CD4-positive, CD25-positive, alpha-beta regulatory T cell (primary cell): Measurements from ENCODE around the gene UNC80. TPM values are rescaled to one million over a fixed set of nuclear protein-coding genes. Genes with fewer than 3 reads are reported as not detected.

Experiments
- ATAC-seq, 2 donors: fragments of 150-1000 bp; cut with Tn5 transposase; one replicate each; pipeline ENCODE4 v1.10.0; 2021; ENCODE audit warnings: low read depth in 2 of 2, moderate number of reproducible peaks in 2 of 2, moderate library complexity in 1 of 2
- DNase-seq, 3 donors: peaks; one replicate each; pipeline versions ENCODE4 v3.0.0 to v3.0.0-alpha.2; 2012 to 2022; ENCODE audit warnings: mixed read lengths in 1 of 3
- H3K27ac ChIP-seq: one replicate; pipeline ENCODE4 v1.7.0; 2013; ENCODE audit warnings: mild to moderate bottlenecking, low read length; ENCODE audit not compliant: insufficient read depth, poor library complexity, severe bottlenecking
- H3K27me3 ChIP-seq: one replicate; pipeline ENCODE4 v1.7.0; 2013; ENCODE audit warnings: low read length; ENCODE audit not compliant: control insufficient read depth, insufficient read depth
- H3K36me3 ChIP-seq: one replicate; pipeline ENCODE4 v1.7.0; 2013; ENCODE audit warnings: mild to moderate bottlenecking, low read length, moderate library complexity; ENCODE audit not compliant: control insufficient read depth, insufficient read depth
- H3K4me1 ChIP-seq: 2 replicates; pipeline ENCODE4 v1.7.0; 2013; ENCODE audit warnings: mild to moderate bottlenecking, low read length; ENCODE audit not compliant: insufficient read depth, control insufficient read depth, poor library complexity, severe bottlenecking
- H3K4me3 ChIP-seq: one replicate; pipeline ENCODE4 v1.7.0; 2013; ENCODE audit warnings: low read depth, mild to moderate bottlenecking, low read length, moderate library complexity
- H3K9me3 ChIP-seq, 2 experiments: 1 replicate in 1 of 2; 2 replicates in 1 of 2; pipeline ENCODE4 v1.7.0; 2013; ENCODE audit warnings: low read length in 2 of 2, mild to moderate bottlenecking in 1 of 2, moderate library complexity in 1 of 2; ENCODE audit not compliant: control insufficient read depth in 2 of 2
- H3K27ac Mint-ChIP-seq, 3 donors: one replicate each; pipeline ENCODE4 v1.8.0; 2020 to 2022; ENCODE audit warnings: mild to moderate bottlenecking in 3 of 3, mixed read lengths in 3 of 3, moderate library complexity in 2 of 3
- H3K27me3 Mint-ChIP-seq: one replicate; pipeline ENCODE4 v1.8.0; 2022; ENCODE audit warnings: mild to moderate bottlenecking, mixed read lengths
- H3K36me3 Mint-ChIP-seq: one replicate; pipeline ENCODE4 v1.8.0; 2020; ENCODE audit warnings: mixed read lengths
- H3K4me1 Mint-ChIP-seq, 4 donors: one replicate each; pipeline ENCODE4 v1.8.0; 2020 to 2022; ENCODE audit warnings: mixed read lengths in 4 of 4, mild to moderate bottlenecking in 1 of 4
- H3K4me3 Mint-ChIP-seq, 4 donors: one replicate each; pipeline ENCODE4 v1.8.0; 2020 to 2022; ENCODE audit warnings: mild to moderate bottlenecking in 4 of 4, mixed read lengths in 4 of 4, moderate library complexity in 3 of 4
- H3K9me3 Mint-ChIP-seq, 7 donors: one replicate each; pipeline ENCODE4 v1.8.0; 2020 to 2022; ENCODE audit warnings: mixed read lengths in 7 of 7, mild to moderate bottlenecking in 3 of 7, moderate library complexity in 2 of 7
- polyA plus RNA-seq, 4 donors: library from polyadenylated mRNA; unstranded; fragments of 300-500 nt; fragmentation: Illumina TruSeq; gene quantifications; one replicate each; pipeline ENCODE4 v1.2.3, GENCODE V29; 2021
- total RNA-seq: library from RNA; stranded (reverse); gene quantifications from one replicate; pipeline ENCODE4 v1.2.3, GENCODE V29; 2022

Gene UNC80
- total and polyA plus RNA-seq, 5 donors from 2014 or later = not detected

DNA sequence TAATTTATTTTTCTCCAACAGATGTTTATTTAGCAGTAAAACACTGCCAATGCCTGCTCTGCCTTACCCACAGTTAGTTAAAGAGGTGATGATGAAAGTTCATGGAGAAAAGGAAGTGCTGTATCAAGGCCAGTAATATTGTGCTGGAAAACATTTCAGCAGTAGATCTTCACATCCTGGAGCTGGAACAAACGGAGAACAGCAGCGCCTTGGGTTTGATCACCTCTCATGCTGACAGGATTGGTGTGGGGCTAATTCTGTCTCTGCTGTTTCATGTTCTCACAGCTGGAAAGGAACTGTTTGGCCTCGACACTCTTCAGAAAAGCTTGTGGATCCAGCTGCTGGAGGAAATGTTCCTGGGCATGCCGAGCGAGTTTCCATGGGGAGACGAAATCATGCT lies 169.3 kb downstream of the UNC80 start:
- no peaks in the 10 kb centered on the region for H3K36me3 ChIP-seq
- H3K4me3 Mint-ChIP-seq = no peak overlapping the region
- H3K9me3 Mint-ChIP-seq = peaks cover 0 to 4% (median 0%) of the 10 kb centered on the region in 7 donors

DNA sequence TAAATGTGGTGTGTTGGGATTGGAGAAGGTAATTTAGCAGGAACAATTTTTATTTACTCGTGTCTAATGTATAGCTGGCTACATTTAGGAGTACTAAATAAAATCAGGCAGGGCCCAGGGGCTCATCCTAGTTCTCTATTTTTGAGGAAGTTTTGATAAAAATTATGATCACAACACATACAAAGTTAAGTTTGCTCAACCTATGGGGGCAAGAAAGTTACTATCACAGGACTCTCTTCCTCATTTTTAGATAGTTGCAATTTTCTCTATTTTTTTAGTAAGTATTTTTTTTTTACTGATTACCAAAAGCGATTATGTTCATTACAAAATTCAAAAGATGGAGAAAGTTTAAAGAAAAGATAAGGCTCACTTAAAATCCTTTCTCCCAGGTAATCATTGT lies 170.8 kb downstream of the UNC80 start:
- ATAC-seq (no peak), DNase-seq (no peak)
- H3K4me1 ChIP-seq = no peaks in the 10 kb centered on the region
- no peaks in the 10 kb centered on the region for H3K9me3 ChIP-seq
- Mint-ChIP-seq H3K36me3 (no peaks in the 10 kb centered on the region), H3K27ac (no peak overlapping the region), H3K9me3 (peaks cover 0 to 4% (median 0%) of the 10 kb centered on the region in 7 donors), H3K27me3 (peaks cover 4% of the 10 kb centered on the region), H3K4me3 (no peak overlapping the region), H3K4me1 (no peaks in the 10 kb centered on the region)
- H3K36me3 ChIP-seq = no peaks in the 10 kb centered on the region
- no peak overlapping the region for H3K27ac ChIP-seq
- H3K27me3 ChIP-seq = no peaks in the 10 kb centered on the region
- no peak overlapping the region for H3K4me3 ChIP-seq

More for the DNA sequence above, 169.3 kb downstream of the UNC80 start:
- Mint-ChIP-seq H3K27ac (no peak overlapping the region), H3K27me3 (peaks cover 4% of the 10 kb centered on the region), H3K36me3 (no peaks in the 10 kb centered on the region), H3K4me1 (no peaks in the 10 kb centered on the region)
- Histone ChIP-seq H3K27me3 (no peaks in the 10 kb centered on the region), H3K4me3 (no peak overlapping the region), H3K9me3 (no peaks in the 10 kb centered on the region), H3K27ac (no peak overlapping the region), H3K4me1 (no peaks in the 10 kb centered on the region)
- DNase-seq (no peak), ATAC-seq (no peak)

DNA sequence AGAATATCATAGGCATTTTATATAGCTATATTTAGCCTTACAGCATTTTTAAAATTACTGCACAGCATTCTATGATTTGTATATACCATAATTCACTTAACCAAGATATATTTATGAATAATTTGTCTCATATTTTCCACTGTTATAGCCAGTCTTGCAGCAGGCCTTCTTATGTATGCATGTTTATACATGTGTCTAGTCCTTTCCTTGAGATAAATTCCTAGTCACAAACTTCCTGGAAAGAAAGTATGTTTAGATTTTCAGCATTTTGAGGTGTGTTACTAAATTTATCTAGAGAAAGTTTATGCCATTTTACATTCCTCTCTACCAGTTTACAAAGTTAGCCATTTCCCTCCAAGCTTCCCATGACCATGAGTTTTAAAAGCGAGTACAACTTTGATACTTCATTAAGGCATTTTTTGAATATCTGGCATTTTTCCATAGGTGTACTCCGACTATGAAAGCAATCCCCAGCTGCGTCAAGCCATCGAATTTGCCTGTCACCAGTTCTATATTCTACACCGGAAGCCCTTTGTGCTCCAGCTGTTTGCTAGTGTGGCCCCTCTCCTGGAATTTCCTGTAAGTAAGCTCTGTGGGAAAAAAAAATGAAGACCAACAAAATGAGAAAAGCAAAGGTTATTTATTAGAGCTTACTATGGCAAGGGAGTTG lies 171.4 kb downstream of the UNC80 start:
- Histone ChIP-seq H3K36me3 (no peaks in the 10 kb centered on the region), H3K9me3 (no peaks in the 10 kb centered on the region), H3K4me1 (no peaks in the 10 kb centered on the region), H3K27me3 (no peaks in the 10 kb centered on the region), H3K27ac (no peak overlapping the region), H3K4me3 (no peak overlapping the region)
- Mint-ChIP-seq H3K27ac (no peak overlapping the region), H3K9me3 (peaks cover 0 to 4% (median 0%) of the 10 kb centered on the region in 7 donors), H3K36me3 (no peaks in the 10 kb centered on the region), H3K4me3 (no peak overlapping the region), H3K4me1 (no peaks in the 10 kb centered on the region), H3K27me3 (peaks cover 4% of the 10 kb centered on the region)
- no peak for ATAC-seq
- DNase-seq = no peak

DNA sequence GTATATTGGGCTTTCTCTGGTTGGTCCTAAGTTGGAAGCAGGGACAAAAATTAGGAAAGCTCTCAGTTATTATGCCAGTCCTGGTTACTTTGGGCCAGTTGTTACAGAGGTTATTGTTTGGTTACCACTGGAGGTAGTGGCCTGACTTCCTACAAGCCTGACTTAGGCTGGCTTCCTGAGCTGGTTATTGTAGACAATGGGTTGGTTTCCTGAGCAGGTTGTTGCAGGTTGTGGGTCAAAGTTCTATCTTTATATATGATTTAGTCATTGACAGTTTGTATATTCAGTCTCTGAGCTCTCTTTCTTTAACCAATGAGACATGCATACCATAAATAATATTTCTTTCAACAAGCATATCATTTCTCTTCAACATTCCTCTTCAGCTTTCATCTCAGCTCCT lies 172.1 kb downstream of the UNC80 start:
- no peak overlapping the region for H3K4me3 Mint-ChIP-seq
- Histone ChIP-seq H3K27me3 (no peaks in the 10 kb centered on the region), H3K4me3 (no peak overlapping the region), H3K27ac (no peak overlapping the region), H3K9me3 (no peaks in the 10 kb centered on the region), H3K4me1 (no peaks in the 10 kb centered on the region), H3K36me3 (no peaks in the 10 kb centered on the region)
- H3K9me3 Mint-ChIP-seq = peaks cover 0 to 4% (median 0%) of the 10 kb centered on the region in 7 donors
- no peaks in the 10 kb centered on the region for H3K27me3 Mint-ChIP-seq
- no peak overlapping the region for H3K27ac Mint-ChIP-seq
- no peaks in the 10 kb centered on the region for H3K36me3 Mint-ChIP-seq
- no peaks in the 10 kb centered on the region for H3K4me1 Mint-ChIP-seq
- no peak for DNase-seq
- ATAC-seq = no peak

DNA sequence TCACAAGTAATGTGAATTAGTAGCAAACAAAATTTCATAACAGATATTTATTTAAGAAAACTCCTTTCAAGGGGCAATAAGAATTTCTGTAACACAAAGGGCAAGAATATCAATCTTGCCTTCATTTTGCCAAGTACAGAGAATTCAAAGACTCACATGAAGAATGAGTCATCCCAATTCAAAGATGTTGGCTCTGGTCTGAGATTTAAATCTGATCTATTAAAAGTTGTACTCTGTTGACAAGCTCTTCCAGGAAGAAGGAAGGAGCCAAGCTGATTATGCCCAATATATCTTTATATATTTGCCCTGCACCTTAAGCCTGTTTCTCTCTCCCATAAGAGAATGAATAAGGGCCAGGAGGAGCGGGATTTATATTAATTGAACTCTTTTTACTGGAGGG lies 174.9 kb downstream of the UNC80 start:
- Histone ChIP-seq H3K9me3 (no peaks in the 10 kb centered on the region), H3K4me3 (no peak overlapping the region), H3K36me3 (no peaks in the 10 kb centered on the region), H3K27me3 (no peaks in the 10 kb centered on the region), H3K27ac (no peak overlapping the region), H3K4me1 (no peaks in the 10 kb centered on the region)
- DNase-seq = no peak
- H3K9me3 Mint-ChIP-seq = peaks cover 0 to 3% (median 0%) of the 10 kb centered on the region in 7 donors
- no peaks in the 10 kb centered on the region for H3K36me3 Mint-ChIP-seq
- no peak overlapping the region for H3K4me3 Mint-ChIP-seq
- no peaks in the 10 kb centered on the region for H3K27me3 Mint-ChIP-seq
- H3K4me1 Mint-ChIP-seq = no peaks in the 10 kb centered on the region
- no peak for ATAC-seq
- no peak overlapping the region for H3K27ac Mint-ChIP-seq

DNA sequence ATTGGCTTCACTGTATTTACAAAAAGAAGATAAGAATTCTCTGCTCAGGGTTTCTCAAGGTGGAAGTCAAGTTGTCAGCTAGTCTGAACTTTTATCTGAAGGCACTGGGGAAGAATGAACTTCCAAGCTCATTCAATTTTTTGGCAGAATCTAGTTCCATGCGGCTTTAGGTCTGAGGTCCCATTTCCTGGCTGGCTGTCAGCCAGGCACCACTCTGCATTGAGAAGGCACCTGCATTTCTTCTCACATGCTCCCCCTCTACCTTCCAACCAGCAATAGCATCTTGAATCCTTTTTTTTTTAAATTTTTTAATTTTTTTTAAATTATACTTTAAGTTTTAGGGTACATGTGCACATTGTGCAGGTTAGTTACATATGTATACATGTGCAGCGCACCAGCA lies 184.6 kb downstream of the UNC80 start:
- H3K27me3 Mint-ChIP-seq = peaks cover 11% of the 10 kb centered on the region
- no peaks in the 10 kb centered on the region for H3K9me3 ChIP-seq
- ATAC-seq (no peak), DNase-seq (no peak)
- H3K4me1 Mint-ChIP-seq = no peaks in the 10 kb centered on the region
- H3K9me3 Mint-ChIP-seq = peaks cover 0 to 2% (median 0%) of the 10 kb centered on the region in 7 donors
- no peaks in the 10 kb centered on the region for H3K36me3 ChIP-seq
- H3K27ac Mint-ChIP-seq = no peak overlapping the region
- no peak overlapping the region for H3K4me3 ChIP-seq
- no peaks in the 10 kb centered on the region for H3K36me3 Mint-ChIP-seq
- no peaks in the 10 kb centered on the region for H3K4me1 ChIP-seq
- H3K27ac ChIP-seq = no peak overlapping the region
- peaks cover 2% of the 10 kb centered on the region for H3K27me3 ChIP-seq
- no peak overlapping the region for H3K4me3 Mint-ChIP-seq

DNA sequence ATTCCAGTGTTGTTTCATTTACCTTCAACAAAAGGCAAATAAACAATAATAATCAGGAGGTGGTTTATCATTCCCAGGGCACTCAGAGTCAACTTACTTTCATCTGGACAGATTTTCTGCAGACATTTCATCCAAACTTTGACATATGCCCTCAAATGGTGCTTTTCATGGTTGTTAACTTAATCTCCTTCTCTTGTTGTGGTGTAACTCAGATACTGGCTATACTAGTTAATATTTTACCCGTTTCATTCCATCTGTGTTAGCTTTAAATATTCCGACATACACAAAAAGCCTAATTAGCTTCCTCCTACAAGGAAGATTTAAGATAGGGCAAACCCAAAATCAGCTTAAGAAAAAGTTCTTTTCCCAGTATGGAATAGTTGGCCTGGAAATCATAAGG lies 186.4 kb downstream of the UNC80 start:
- no peak overlapping the region for H3K27ac Mint-ChIP-seq
- Histone ChIP-seq H3K9me3 (no peaks in the 10 kb centered on the region), H3K27me3 (peaks cover 2% of the 10 kb centered on the region), H3K36me3 (no peaks in the 10 kb centered on the region), H3K27ac (no peak overlapping the region), H3K4me3 (no peak overlapping the region), H3K4me1 (no peaks in the 10 kb centered on the region)
- no peaks in the 10 kb centered on the region for H3K36me3 Mint-ChIP-seq
- DNase-seq (no peak), ATAC-seq (no peak)
- H3K4me1 Mint-ChIP-seq = no peaks in the 10 kb centered on the region
- peaks cover 17% of the 10 kb centered on the region for H3K27me3 Mint-ChIP-seq
- H3K4me3 Mint-ChIP-seq = no peak overlapping the region
- peaks cover 0 to 2% (median 0%) of the 10 kb centered on the region in 7 donors for H3K9me3 Mint-ChIP-seq

DNA sequence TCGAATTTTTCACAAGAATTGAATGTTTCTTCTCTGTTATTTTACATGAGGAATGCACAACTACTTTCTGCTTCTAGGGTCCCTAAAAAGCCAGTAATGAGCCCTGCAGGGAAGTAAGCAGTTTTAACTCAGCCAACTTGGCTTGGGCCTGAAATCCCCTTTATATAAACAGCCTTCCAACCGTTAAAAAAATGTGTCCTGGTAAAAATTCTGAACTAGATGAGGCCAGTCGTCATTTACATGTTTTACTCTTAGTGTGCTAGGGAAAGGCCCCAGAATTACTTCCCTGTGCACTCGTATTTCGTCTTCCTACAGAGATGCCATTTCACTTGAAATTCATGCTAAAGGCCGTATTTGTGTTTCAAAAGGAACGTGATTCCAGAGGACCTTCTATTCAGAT lies 188.4 kb downstream of the UNC80 start:
- no peak for DNase-seq
- H3K36me3 ChIP-seq = no peaks in the 10 kb centered on the region
- Mint-ChIP-seq H3K4me3 (no peak overlapping the region), H3K27me3 (peaks cover 24% of the 10 kb centered on the region), H3K9me3 (peaks cover 0 to 2% (median 0%) of the 10 kb centered on the region in 7 donors), H3K36me3 (no peaks in the 10 kb centered on the region), H3K27ac (no peak overlapping the region), H3K4me1 (no peaks in the 10 kb centered on the region)
- ATAC-seq = no peak
- no peaks in the 10 kb centered on the region for H3K27me3 ChIP-seq
- no peaks in the 10 kb centered on the region for H3K4me1 ChIP-seq
- no peak overlapping the region for H3K4me3 ChIP-seq
- no peak overlapping the region for H3K27ac ChIP-seq
- no peaks in the 10 kb centered on the region for H3K9me3 ChIP-seq
